Measurements from ENCODE around the gene SLC10A3. TPM values are rescaled to one million over a fixed set of nuclear protein-coding genes. Genes with fewer than 3 reads are reported as not detected.

SLC10A3 gene
- total RNA-seq, 1 experiment from 2014 or later: 42.1 TPM

GRCh38 chrX:154443992-154444754, 46.3 kb downstream of the SLC10A3 start, which contains the start of gene FAM50A:
TSS of gene FAM50A (plus strand) at chrX:154444141. CDS start at chrX:154444236, 95 bp downstream.
- TF ChIP-seq EZH2phosphoT487 (IDR thresholded peaks at IDR 0.05; ENCODE audit: borderline replicate concordance, low read length): no peak
- no peak for TF ChIP-seq CTCF (conservative IDR thresholded peaks at IDR 0.05; ENCODE audit: low read depth, low read length)
- no peak for TF ChIP-seq EZH2 (IDR thresholded peaks at IDR 0.05; ENCODE audit: low read length, unreplicated experiment)
- peak; percentile 61 for DNase-seq
- H3K79me2 ChIP-seq (ENCODE audit: low read length): peaks cover 34% of the 10 kb centered on the region

GRCh38 chrX:154443479-154443910, 46.9 kb downstream of the SLC10A3 start:
- Histone ChIP-seq H3K27me3 (ENCODE audit: low read length) (no peaks in the 10 kb centered on the region), H3K4me1 (ENCODE audit: insufficient read depth, low read length) (peaks cover 28% of the 10 kb centered on the region), H3K36me3 (ENCODE audit: low read depth, low read length) (peaks cover 4% of the 10 kb centered on the region; the same call in 1 of the 2 replicates), H3F3A (ENCODE audit: low read length, unreplicated experiment) (no peaks in the 10 kb centered on the region), H4K20me1 (ENCODE audit: low read length) (0 out of 2 replicates have a peak, but pooled peaks cover 4% of the 10 kb centered on the region), H3K9me3 (ENCODE audit: low read length) (no peaks in the 10 kb centered on the region), H3K27ac (ENCODE audit: low read length) (0 out of 2 replicates have a peak overlapping the region, but pooled peaks have one; percentile 18), H3K4me2 (ENCODE audit: low read length) (peak overlapping the region; percentile 80), H3K79me2 (ENCODE audit: low read length) (peaks cover 41% of the 10 kb centered on the region), H3K9me2 (replicated peaks; ENCODE audit: low read length) (no peaks in the 10 kb centered on the region), H2AFZ (ENCODE audit: low read length) (no peak overlapping the region), H3K4me3 (ENCODE audit: low read length) (peak overlapping the region; percentile 60; the same call in 1 of the 2 replicates), H3K9ac (ENCODE audit: low read length) (0 out of 2 replicates have a peak overlapping the region, but pooled peaks have one; percentile 25)
- no TSS peak for BruUV-seq (replicated peaks)
- no peak for TF ChIP-seq EZH2phosphoT487 (IDR thresholded peaks at IDR 0.05; ENCODE audit: borderline replicate concordance, low read length)
- TF ChIP-seq CTCF (conservative IDR thresholded peaks at IDR 0.05; ENCODE audit: low read depth, low read length): no peak
- TF ChIP-seq EZH2 (IDR thresholded peaks at IDR 0.05; ENCODE audit: low read length, unreplicated experiment): no peak
- ATAC-seq (peak; percentile 46), DNase-seq (peak; percentile 5)
- CTCF ChIA-PET: no interaction called here
- POLR2A ChIA-PET (ENCODE audit: unreplicated experiment): no interaction called here
- intact Hi-C loops (cut with micrococcal nuclease): loop anchor here (5.0 kb wide), 1 partner anchor 34 kb away; the partner anchor contains the start of gene LAGE3

More at GRCh38 chrX:154443992-154444754, 46.3 kb downstream of the SLC10A3 start, which contains the start of gene FAM50A:
- Histone ChIP-seq H3K4me3 (ENCODE audit: low read length) (peak within 1 kb of the TSS; percentile 93), H3F3A (ENCODE audit: low read length, unreplicated experiment) (no peaks in the 10 kb centered on the region), H3K9me2 (replicated peaks; ENCODE audit: low read length) (no peaks in the 10 kb centered on the region), H3K4me2 (ENCODE audit: low read length) (peak within 1 kb of the TSS; percentile 93), H3K27me3 (ENCODE audit: low read length) (no peaks in the 10 kb centered on the region), H2AFZ (ENCODE audit: low read length) (peak within 1 kb of the TSS; percentile 74), H4K20me1 (ENCODE audit: low read length) (no peaks in the 10 kb centered on the region), H3K27ac (ENCODE audit: low read length) (0 out of 2 replicates have a peak within 1 kb of the TSS, but pooled peaks have one; percentile 18), H3K36me3 (ENCODE audit: low read depth, low read length) (peaks cover 4% of the 10 kb centered on the region; the same call in 1 of the 2 replicates), H3K9ac (ENCODE audit: low read length) (peak within 1 kb of the TSS; percentile 85), H3K4me1 (ENCODE audit: insufficient read depth, low read length) (peaks cover 23% of the 10 kb centered on the region), H3K9me3 (ENCODE audit: low read length) (no peaks in the 10 kb centered on the region)
- peak; percentile 85 for ATAC-seq
- intact Hi-C loops (cut with micrococcal nuclease): loop anchor here (5.0 kb wide), 1 partner anchor 33 kb away; the partner anchor contains the start of gene LAGE3
- ChIA-PET CTCF (no interaction called here), POLR2A (ENCODE audit: unreplicated experiment) (no interaction called here)
- no TSS peak for BruUV-seq (replicated peaks)

All from PC-3 (cell line).